ENCODE measurements around the gene RNF121.
A peak's percentile ranks its signal among the peaks of the same experiment; 100 is the strongest.

Gene RNF121

DNA sequence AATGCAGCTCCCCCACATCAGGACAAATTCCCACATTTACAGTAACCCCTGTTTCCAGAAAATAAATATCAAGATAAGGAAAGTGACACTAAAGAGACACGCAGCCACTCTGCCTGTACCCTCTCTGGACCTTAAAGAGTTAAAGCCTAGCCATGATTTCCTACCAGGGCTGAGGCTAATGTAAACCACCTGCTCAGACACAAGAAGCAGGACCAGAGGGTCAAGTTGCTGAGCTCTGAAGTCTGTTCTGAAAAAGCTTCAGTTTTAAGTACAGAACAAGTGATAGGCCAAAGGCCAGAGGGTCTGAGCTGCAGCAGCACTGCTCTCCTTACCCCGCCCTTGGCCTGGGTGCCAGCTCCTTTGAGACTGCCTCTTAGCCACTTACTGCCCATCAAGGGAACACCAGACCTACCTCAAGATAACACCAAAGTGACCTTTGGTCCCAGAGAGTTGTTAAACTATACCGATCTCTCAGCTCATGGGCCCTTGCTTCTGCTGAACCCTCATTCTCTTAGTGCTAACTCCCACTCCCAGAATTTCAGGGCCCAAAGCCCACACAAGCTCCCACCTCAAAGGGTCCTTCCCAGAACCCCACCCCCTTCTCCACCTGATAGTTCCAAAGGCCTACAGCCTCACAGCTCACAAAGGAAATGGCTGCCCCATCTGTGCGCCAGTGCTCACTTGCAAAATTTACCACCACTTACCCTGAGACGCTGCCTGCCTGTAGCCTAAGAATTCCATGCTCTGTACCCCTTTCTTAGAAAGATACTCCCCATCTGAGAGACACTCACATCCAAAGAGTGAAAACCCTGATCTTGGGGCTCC lies 110.4 kb downstream of the RNF121 start:
- H2AFZ ChIP-seq (ENCODE audit: low read length): no peak overlapping the region
- peak overlapping the region; percentile 86 for H3K4me3 ChIP-seq (ENCODE audit: low read length, poor library complexity, severe bottlenecking)

GRCh38 chr11:72039856-72040401 lies 111.1 kb downstream of the RNF121 start:
- Histone ChIP-seq H3K4me2 (ENCODE audit: low read depth, low read length, poor library complexity, severe bottlenecking) (peak overlapping the region; percentile 84), H2AFZ (ENCODE audit: low read length) (no peak overlapping the region), H3F3A (ENCODE audit: low read depth) (no peaks in the 10 kb centered on the region), H3K4me3 (ENCODE audit: low read length, poor library complexity, severe bottlenecking) (peak overlapping the region; percentile 86), H3K36me3 (ENCODE audit: insufficient read depth, low read length) (peaks cover 16% of the 10 kb centered on the region; the same call in 1 of the 2 replicates), H3K9me3 (ENCODE audit: insufficient read depth, low read depth, low read length) (no peaks in the 10 kb centered on the region), H3K27me3 (ENCODE audit: insufficient read depth, low read length, poor library complexity, severe bottlenecking) (no peaks in the 10 kb centered on the region), H3K79me2 (ENCODE audit: insufficient read depth, low read length) (peaks cover 99% of the 10 kb centered on the region), H4K20me1 (ENCODE audit: insufficient read depth, low read length, poor library complexity, severe bottlenecking) (peaks cover 38% of the 10 kb centered on the region), H3K9ac (ENCODE audit: low read depth, low read length, poor library complexity, severe bottlenecking) (peak overlapping the region; percentile 84), H3K4me1 (ENCODE audit: insufficient read depth, low read length, poor library complexity, severe bottlenecking) (peaks cover 32% of the 10 kb centered on the region), H3K9me2 (replicated peaks; ENCODE audit: low read depth, low read length) (no peaks in the 10 kb centered on the region)
- TF ChIP-seq CTCF (conservative IDR thresholded peaks at IDR 0.05; ENCODE audit: low read length) (no peak), EZH2phosphoT487 (IDR thresholded peaks at IDR 0.05; ENCODE audit: borderline replicate concordance) (no peak)

More for the DNA sequence above, 110.4 kb downstream of the RNF121 start:
- TF ChIP-seq EZH2phosphoT487 (IDR thresholded peaks at IDR 0.05; ENCODE audit: borderline replicate concordance) (no peak), CTCF (conservative IDR thresholded peaks at IDR 0.05; ENCODE audit: low read length) (no peak)
- H3K79me2 ChIP-seq (ENCODE audit: insufficient read depth, low read length): peaks cover 98% of the 10 kb centered on the region
- H3K9me2 ChIP-seq (replicated peaks; ENCODE audit: low read depth, low read length): no peaks in the 10 kb centered on the region
- peak overlapping the region; percentile 84 for H3K4me2 ChIP-seq (ENCODE audit: low read depth, low read length, poor library complexity, severe bottlenecking)
- peak overlapping the region; percentile 84 for H3K9ac ChIP-seq (ENCODE audit: low read depth, low read length, poor library complexity, severe bottlenecking)
- H4K20me1 ChIP-seq (ENCODE audit: insufficient read depth, low read length, poor library complexity, severe bottlenecking): peaks cover 38% of the 10 kb centered on the region
- peaks cover 32% of the 10 kb centered on the region for H3K4me1 ChIP-seq (ENCODE audit: insufficient read depth, low read length, poor library complexity, severe bottlenecking)
- peaks cover 15% of the 10 kb centered on the region; the same call in 1 of the 2 replicates for H3K36me3 ChIP-seq (ENCODE audit: insufficient read depth, low read length)
- no peaks in the 10 kb centered on the region for H3F3A ChIP-seq (ENCODE audit: low read depth)
- H3K9me3 ChIP-seq (ENCODE audit: insufficient read depth, low read depth, low read length): no peaks in the 10 kb centered on the region
- no peaks in the 10 kb centered on the region for H3K27me3 ChIP-seq (ENCODE audit: insufficient read depth, low read length, poor library complexity, severe bottlenecking)

DNA sequence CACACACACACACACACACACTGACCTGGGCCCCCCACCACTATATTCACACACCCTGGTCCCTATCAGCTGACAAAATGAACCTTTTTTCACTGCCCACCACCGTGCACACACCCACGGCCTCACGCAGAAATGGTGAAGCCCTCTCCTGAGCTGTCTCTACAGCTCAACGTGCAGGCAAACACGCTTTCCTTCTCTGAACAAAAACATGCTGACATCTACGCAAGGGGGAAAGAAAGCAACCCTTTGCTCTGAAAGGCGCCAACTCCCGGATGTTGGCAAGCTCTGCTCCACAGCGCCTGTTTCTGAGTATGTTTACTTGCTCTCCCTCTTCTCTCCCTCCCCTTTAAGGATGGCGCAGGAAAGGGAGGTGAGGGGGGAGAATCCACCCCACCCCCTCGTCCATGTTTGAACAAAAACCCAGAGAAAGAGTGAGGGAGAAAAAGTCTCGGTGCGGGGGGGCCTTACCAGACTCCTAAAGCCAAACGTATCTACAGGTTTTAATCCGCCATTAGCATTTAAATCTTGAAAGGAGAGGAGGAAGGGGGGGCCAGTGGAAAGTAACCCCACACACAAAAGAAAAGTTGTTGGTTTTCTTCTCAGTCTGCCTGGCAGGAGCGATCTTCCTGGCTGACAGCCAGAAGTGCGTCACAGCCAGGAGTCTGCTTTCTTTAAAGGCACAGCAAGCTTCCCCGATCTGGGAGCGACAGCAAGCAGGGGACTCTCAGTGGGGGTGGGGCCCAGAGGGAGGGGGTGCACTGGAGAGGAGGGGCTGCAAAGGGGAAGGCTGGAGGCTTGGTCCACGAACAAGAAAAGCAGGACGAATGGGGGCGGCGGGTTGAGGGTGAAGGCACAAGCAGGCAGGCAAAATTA lies 111.9 kb downstream of the RNF121 start:
- Histone ChIP-seq H3K4me3 (ENCODE audit: low read length, poor library complexity, severe bottlenecking) (peak overlapping the region; percentile 86), H3K9me2 (replicated peaks; ENCODE audit: low read depth, low read length) (no peaks in the 10 kb centered on the region), H2AFZ (ENCODE audit: low read length) (peak overlapping the region; percentile 74), H3K79me2 (ENCODE audit: insufficient read depth, low read length) (peaks cover 100% of the 10 kb centered on the region), H3K9ac (ENCODE audit: low read depth, low read length, poor library complexity, severe bottlenecking) (peak overlapping the region; percentile 84), H3K27me3 (ENCODE audit: insufficient read depth, low read length, poor library complexity, severe bottlenecking) (no peaks in the 10 kb centered on the region), H3K9me3 (ENCODE audit: insufficient read depth, low read depth, low read length) (no peaks in the 10 kb centered on the region), H3K4me1 (ENCODE audit: insufficient read depth, low read length, poor library complexity, severe bottlenecking) (peaks cover 32% of the 10 kb centered on the region), H3K4me2 (ENCODE audit: low read depth, low read length, poor library complexity, severe bottlenecking) (peak overlapping the region; percentile 84), H4K20me1 (ENCODE audit: insufficient read depth, low read length, poor library complexity, severe bottlenecking) (peaks cover 35% of the 10 kb centered on the region), H3K36me3 (ENCODE audit: insufficient read depth, low read length) (peaks cover 8% of the 10 kb centered on the region; the same call in 1 of the 2 replicates), H3F3A (ENCODE audit: low read depth) (no peaks in the 10 kb centered on the region)
- TF ChIP-seq CTCF (conservative IDR thresholded peaks at IDR 0.05; ENCODE audit: low read length) (no peak), EZH2phosphoT487 (IDR thresholded peaks at IDR 0.05; ENCODE audit: borderline replicate concordance) (no peak)
